H1 (cell line): ENCODE measurements around the gene SIX1. TPM values are rescaled to one million over a fixed set of nuclear protein-coding genes. Genes with fewer than 3 reads are reported as not detected.

Source experiments
- CHD7 ChIP-seq: fragments of 300-600 bp; sonication (generic); IDR thresholded peaks from 2 replicates; pipeline ENCODE4 v1.7.1; 2012; ENCODE audit warnings: low read length, moderate library complexity, mild to moderate bottlenecking, inconsistent platforms; ENCODE audit not compliant: insufficient replicate concordance
- polyA plus RNA-seq, 7 experiments: library from polyadenylated mRNA; depleted of rRNA in 3 of 7; stranded (reverse) in 5 of 7; unstranded in 2 of 7; fragments of >200 nt in 5 of 7; fragments of 200-250 nt in 2 of 7; gene quantifications; 1 replicate in 5 of 7; 2 replicates in 1 of 7; 4 replicates in 1 of 7; pipeline versions ENCODE4 v1.2.1 to v1.2.3, GENCODE V29; 2011 to 2013; ENCODE audit warnings: missing spikeins in 2 of 7, mixed read lengths in 2 of 7
- total RNA-seq: library from RNA; stranded (reverse); fragmentation: NEBNext Ultra II Directional; extraction: Animal tissue kit (Norgen Biotek cat#: 25700); gene quantifications from 2 replicates; pipeline ENCODE4 v1.2.1, GENCODE V29; 2021

SIX1 gene
- total and polyA plus RNA-seq, 2 of the 8 experiments (the other 6 are each of a cell fraction or from before 2014, with no cell fraction given), result 0.03 to 0.69 TPM

GRCh38 chr14:60681271-60681670, 32.0 kb upstream of the SIX1 start (continued):
- no peak for TF ChIP-seq CHD7
- TF ChIP-seq, all 59 proteins: peak for 0
